OCI-LY7 (cell line): Measurements from ENCODE around the gene RHOD. TPM values are rescaled to one million over a fixed set of nuclear protein-coding genes. Genes with fewer than 3 reads are reported as not detected.
A peak's percentile ranks its signal among the peaks of the same experiment; 100 is the strongest.

Source experiments
- BruUV-seq: library from RNA; stranded (reverse); fragments of 400-500 nt; replicated peaks from 2 replicates; lab custom pipeline; 2021; lab: Mats Ljungman, UMichigan
- CTCF ChIA-PET: fragments of 300-600 bp; sonication (Branson Sonifier 250); formaldehyde crosslinking; loops from one replicate; lab custom pipeline; 2022; ENCODE audit warnings: antibody characterized with exemption; ENCODE audit not compliant: unreplicated experiment; lab: Charles Lee
- POLR2A ChIA-PET: fragments of 300-600 bp; sonication (Branson Sonifier 250); formaldehyde crosslinking; loops from one replicate; lab custom pipeline; 2022; ENCODE audit warnings: antibody characterized with exemption; lab: Charles Lee
- DNase-seq: peaks from one replicate; pipeline ENCODE4 v3.0.0-alpha.2; 2015; ENCODE audit warnings: low spot score
- H2AFZ ChIP-seq: fragments of 200-600 bp; sonication (generic), shearing (Covaris generic); 2 replicates; pipeline ENCODE4 v1.6.1; 2014; ENCODE audit warnings: mild to moderate bottlenecking, antibody characterized with exemption, low read length, moderate library complexity
- H3K27ac ChIP-seq: fragments of 200-600 bp; sonication (generic); 2 replicates; pipeline ENCODE4 v1.5.1; 2014; ENCODE audit warnings: mixed run types, low read depth, mild to moderate bottlenecking, moderate library complexity, low read length, inconsistent platforms; ENCODE audit not compliant: poor library complexity, severe bottlenecking
- H3K36me3 ChIP-seq: fragments of 200-600 bp; sonication (generic); 2 replicates; pipeline ENCODE4 v1.6.1; 2014; ENCODE audit warnings: mild to moderate bottlenecking, antibody characterized with exemption, low read length, moderate library complexity, mixed read lengths; ENCODE audit not compliant: insufficient read depth
- H3K4me1 ChIP-seq: fragments of 200-600 bp; sonication (generic); 2 replicates; pipeline ENCODE4 v1.5.1; 2014; ENCODE audit warnings: mild to moderate bottlenecking, low read length; ENCODE audit not compliant: insufficient read depth, poor library complexity, severe bottlenecking
- H3K4me2 ChIP-seq: fragments of 200-600 bp; sonication (generic); 2 replicates; pipeline ENCODE4 v1.6.1; 2014; ENCODE audit warnings: mild to moderate bottlenecking, low read length
- H3K4me3 ChIP-seq: fragments of 200-600 bp; sonication (generic); 2 replicates; pipeline ENCODE4 v1.5.1; 2014; ENCODE audit warnings: mild to moderate bottlenecking, low read depth, low read length; ENCODE audit not compliant: poor library complexity, severe bottlenecking
- H3K79me2 ChIP-seq: fragments of 200-600 bp; sonication (generic); 2 replicates; pipeline ENCODE4 v1.6.1; 2016; ENCODE audit warnings: low read depth, mild to moderate bottlenecking, low read length, moderate library complexity, mixed read lengths; ENCODE audit not compliant: insufficient read depth
- H3K9me2 ChIP-seq: fragments of 200-600 bp; sonication (generic); 2 replicates; pipeline ENCODE4 v1.6.1; 2016; ENCODE audit warnings: mild to moderate bottlenecking, low read length, mixed read lengths; ENCODE audit not compliant: insufficient read depth
- H3K9me3 ChIP-seq: fragments of 200-600 bp; sonication (generic); 2 replicates; pipeline ENCODE4 v1.6.1; 2014; ENCODE audit warnings: mild to moderate bottlenecking, mixed run types, low read length, mixed read lengths
- H4K20me1 ChIP-seq: fragments of 200-600 bp; sonication (generic); 2 replicates; pipeline ENCODE4 v1.6.1; 2014; ENCODE audit warnings: mild to moderate bottlenecking, antibody characterized with exemption, low read length, moderate library complexity, mixed read lengths; ENCODE audit not compliant: insufficient read depth
- EZH2phosphoT487 ChIP-seq: fragments of 200-600 bp; sonication (generic); IDR thresholded peaks from 2 replicates; pipeline ENCODE4 v1.6.1; 2018; ENCODE audit warnings: low read depth, borderline replicate concordance, mild to moderate bottlenecking, mixed run types, antibody characterized with exemption, low read length, moderate library complexity, mixed read lengths
- intact Hi-C: fragments of 100-400 bp; cut with micrococcal nuclease; formaldehyde crosslinking; loops from one replicate; pipeline ENCODE4 v1.10.0; 2022; ENCODE audit not compliant: unreplicated experiment
- total RNA-seq, 2 experiments: library from RNA; depleted of rRNA in 1 of 2; stranded (reverse); fragments of >200 nt in 1 of 2; shearing (Covaris generic) in 1 of 2; gene quantifications; 2 replicates each; pipeline ENCODE4 v1.2.3, GENCODE V29; 2014 to 2022
- TF ChIP-seq, protein P1 (sequence below): fragments of 200-600 bp; sonication (generic); conservative IDR thresholded peaks from 2 replicates; pipeline ENCODE4 v1.5.1; 2014; ENCODE audit warnings: mild to moderate bottlenecking, antibody characterized with exemption, low read length, moderate library complexity, mixed read lengths

The RHOD gene
- total RNA-seq, 2 experiments from 2014 or later = not detected

DNA sequence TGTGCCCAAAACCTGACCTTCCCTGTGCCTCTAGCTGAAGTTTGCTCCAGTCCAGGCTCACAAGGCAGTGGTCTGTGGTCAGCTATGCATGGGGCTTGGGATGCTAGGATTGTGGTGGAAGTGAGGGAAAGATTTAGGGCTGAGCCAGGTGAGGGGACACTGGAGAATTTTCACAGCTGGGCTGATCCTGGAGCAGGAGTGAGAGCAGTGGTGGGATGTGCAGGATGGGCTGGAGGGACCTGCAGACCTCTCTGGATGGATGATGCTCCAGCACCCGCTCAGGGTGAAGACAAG lies 38.5 kb downstream of the RHOD start:
- H2AFZ ChIP-seq = no peak overlapping the region

DNA sequence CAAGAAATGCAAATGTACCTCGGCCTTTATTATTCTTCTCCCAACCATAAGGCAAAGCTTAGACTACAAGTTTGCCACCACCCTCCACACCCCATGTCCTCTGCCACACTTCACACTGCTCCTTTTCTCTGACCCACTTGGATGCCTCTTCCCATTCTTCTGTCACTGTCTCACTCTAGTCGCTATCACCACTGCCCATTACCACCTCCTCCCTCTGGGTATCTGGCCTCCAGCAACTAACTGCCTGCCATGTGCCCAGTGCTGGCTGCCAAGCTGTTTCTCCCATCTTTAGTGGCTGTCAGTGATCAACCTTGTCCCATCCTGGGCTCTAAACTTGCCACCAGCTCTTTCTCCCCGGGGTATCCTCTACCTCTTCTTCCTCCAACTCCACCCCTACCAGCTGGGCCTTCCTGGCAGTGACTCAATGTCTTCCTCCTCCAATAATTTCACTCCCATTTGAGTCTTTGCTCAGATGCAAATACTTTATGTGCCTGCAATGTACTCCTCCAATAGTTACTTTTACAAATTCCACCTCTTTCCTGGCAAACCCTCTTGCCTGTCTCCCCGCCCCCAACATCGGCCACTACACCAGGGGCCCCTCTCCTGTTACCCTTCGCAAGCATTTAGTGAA lies 42.3 kb downstream of the RHOD start:
- Histone ChIP-seq H3K4me1 (peaks cover 19% of the 10 kb centered on the region), H3K79me2 (no peaks in the 10 kb centered on the region), H3K9me2 (no peaks in the 10 kb centered on the region), H3K27ac (no peak overlapping the region), H3K9me3 (no peaks in the 10 kb centered on the region), H3K4me2 (no peak overlapping the region), H2AFZ (no peak overlapping the region), H4K20me1 (no peaks in the 10 kb centered on the region), H3K4me3 (no peak overlapping the region), H3K36me3 (no peaks in the 10 kb centered on the region)
- ChIA-PET POLR2A (no interaction called here), CTCF (no interaction called here)
- no TSS peak for BruUV-seq
- no peak for TF ChIP-seq EZH2phosphoT487
- no peak for DNase-seq
- intact Hi-C loops = loop anchor here (5.0 kb wide), 1 partner anchor 283 kb away; no protein-coding TSS in a partner anchor

More for the DNA sequence above, 38.5 kb downstream of the RHOD start:
- Histone ChIP-seq H3K4me2 (no peak overlapping the region), H3K9me2 (no peaks in the 10 kb centered on the region), H4K20me1 (no peaks in the 10 kb centered on the region), H3K4me1 (peaks cover 13% of the 10 kb centered on the region), H3K9me3 (no peaks in the 10 kb centered on the region), H3K4me3 (no peak overlapping the region), H3K79me2 (no peaks in the 10 kb centered on the region), H3K36me3 (no peaks in the 10 kb centered on the region), H3K27ac (no peak overlapping the region)
- POLR2A ChIA-PET = interaction anchor here (0.6 kb wide), 1 partner anchor 24 kb away, joined by 3 read pairs; the partner anchor contains the start of gene KDM2A
- no peak for DNase-seq
- no peak for TF ChIP-seq EZH2phosphoT487
- TF ChIP-seq, protein P1, sequence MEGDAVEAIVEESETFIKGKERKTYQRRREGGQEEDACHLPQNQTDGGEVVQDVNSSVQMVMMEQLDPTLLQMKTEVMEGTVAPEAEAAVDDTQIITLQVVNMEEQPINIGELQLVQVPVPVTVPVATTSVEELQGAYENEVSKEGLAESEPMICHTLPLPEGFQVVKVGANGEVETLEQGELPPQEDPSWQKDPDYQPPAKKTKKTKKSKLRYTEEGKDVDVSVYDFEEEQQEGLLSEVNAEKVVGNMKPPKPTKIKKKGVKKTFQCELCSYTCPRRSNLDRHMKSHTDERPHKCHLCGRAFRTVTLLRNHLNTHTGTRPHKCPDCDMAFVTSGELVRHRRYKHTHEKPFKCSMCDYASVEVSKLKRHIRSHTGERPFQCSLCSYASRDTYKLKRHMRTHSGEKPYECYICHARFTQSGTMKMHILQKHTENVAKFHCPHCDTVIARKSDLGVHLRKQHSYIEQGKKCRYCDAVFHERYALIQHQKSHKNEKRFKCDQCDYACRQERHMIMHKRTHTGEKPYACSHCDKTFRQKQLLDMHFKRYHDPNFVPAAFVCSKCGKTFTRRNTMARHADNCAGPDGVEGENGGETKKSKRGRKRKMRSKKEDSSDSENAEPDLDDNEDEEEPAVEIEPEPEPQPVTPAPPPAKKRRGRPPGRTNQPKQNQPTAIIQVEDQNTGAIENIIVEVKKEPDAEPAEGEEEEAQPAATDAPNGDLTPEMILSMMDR = 0 out of 2 replicates have a peak, but pooled peaks have one; percentile 16
- BruUV-seq = no TSS peak
- CTCF ChIA-PET = interaction anchor here (0.6 kb wide), 1 partner anchor 282 kb away, joined by 3 read pairs; no protein-coding TSS in a partner anchor
- intact Hi-C loops = loop anchor here (2.0 to 5.0 kb wide), 2 partner anchors 74 to 287 kb away; no protein-coding TSS in a partner anchor

DNA sequence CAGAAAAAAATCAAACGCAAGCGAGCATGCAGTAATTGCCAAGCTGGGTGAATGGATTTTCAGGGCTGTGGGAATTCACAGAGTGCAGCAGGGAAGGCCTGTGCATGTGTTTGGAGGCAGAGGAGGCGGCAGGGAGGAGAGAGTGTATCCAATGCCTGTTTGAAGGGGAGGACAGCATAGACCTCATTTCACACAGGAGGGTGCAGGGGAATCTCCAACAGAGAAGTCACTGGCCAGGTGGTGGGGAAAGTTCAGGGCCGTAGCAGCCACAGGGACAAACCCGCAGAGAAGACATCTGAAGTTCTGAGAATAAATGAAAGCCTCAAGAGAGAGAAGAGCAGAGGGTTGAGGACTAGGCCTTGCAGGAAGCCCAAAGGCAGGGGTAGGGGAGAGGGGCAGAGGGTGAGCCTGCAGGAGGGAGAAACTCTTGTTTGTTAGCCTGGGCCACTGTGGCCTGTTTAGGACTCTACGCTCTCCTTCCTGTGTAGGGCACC lies 43.2 kb downstream of the RHOD start:
- Histone ChIP-seq H4K20me1 (no peaks in the 10 kb centered on the region), H3K4me1 (peaks cover 20% of the 10 kb centered on the region), H3K4me3 (no peak overlapping the region), H3K4me2 (no peak overlapping the region; the same call in 1 of the 2 replicates), H3K79me2 (no peaks in the 10 kb centered on the region), H3K9me3 (no peaks in the 10 kb centered on the region), H3K27ac (no peak overlapping the region), H2AFZ (peak overlapping the region; percentile 24), H3K36me3 (no peaks in the 10 kb centered on the region), H3K9me2 (no peaks in the 10 kb centered on the region)
- CTCF ChIA-PET = interaction anchor here (1.1 kb wide), 1 partner anchor 10 kb away, joined by 4 read pairs; no protein-coding TSS in a partner anchor
- peak; percentile 27 for DNase-seq
- intact Hi-C loops = loop anchor here (5.0 kb wide), 1 partner anchor 282 kb away; no protein-coding TSS in a partner anchor
- POLR2A ChIA-PET = no interaction called here
- BruUV-seq = no TSS peak
- TF ChIP-seq EZH2phosphoT487 = no peak
- TF ChIP-seq, protein P1 = no peak
